T-cell (primary cell): ENCODE results near the gene SRPRB. TPM values are rescaled to one million over a fixed set of nuclear protein-coding genes. Genes with fewer than 3 reads are reported as not detected.

Experiments
- ATAC-seq, 4 experiments: fragments of 200-7000 bp in 3 of 4; fragments of 150-1000 bp in 1 of 4; cut with Tn5 transposase; replicated peaks in 1 of 4; 1 replicate in 3 of 4; 2 replicates in 1 of 4; pipeline ENCODE4 v1.10.0; 2021; ENCODE audit warnings: moderate library complexity in 3 of 4, mild to moderate bottlenecking in 2 of 4, moderate number of reproducible peaks in 1 of 4
- CTCF ChIA-PET, 2 donors: fragments of 300-600 bp; sonication (Branson Sonifier 250); formaldehyde crosslinking; loops; one replicate each; lab custom pipeline; 2022; ENCODE audit warnings: antibody characterized with exemption in 2 of 2; lab: Charles Lee
- POLR2A ChIA-PET, 2 donors: fragments of 300-600 bp; sonication (Branson Sonifier 250); formaldehyde crosslinking; loops; one replicate each; lab custom pipeline; 2022; ENCODE audit warnings: antibody characterized with exemption in 2 of 2; lab: Charles Lee
- DNase-seq, 35 experiments: peaks; one replicate each; pipeline versions ENCODE4 v3.0.0 to v3.0.0-alpha.2; 2013 to 2023
- H3K27ac ChIP-seq: one replicate; pipeline ENCODE4 v1.5.1; 2013; ENCODE audit warnings: low read length
- H3K27me3 ChIP-seq, 2 experiments: replicated peaks in 1 of 2; 1 replicate in 1 of 2; 2 replicates in 1 of 2; pipeline versions ENCODE4 v1.6.1 to v1.7.0; 2013; ENCODE audit warnings: low read length in 1 of 2, mixed read lengths in 1 of 2; ENCODE audit not compliant: control insufficient read depth in 2 of 2, insufficient read depth in 2 of 2; ENCODE audit errors: extremely low read depth in 1 of 2
- H3K36me3 ChIP-seq, 2 donors: 1 replicate in 1 of 2; 2 replicates in 1 of 2; pipeline versions ENCODE4 v1.6.1 to v1.7.0; 2013; ENCODE audit warnings: low read length in 1 of 2; ENCODE audit not compliant: control insufficient read depth in 2 of 2, insufficient read depth in 1 of 2; ENCODE audit errors: extremely low read depth in 1 of 2
- H3K4me1 ChIP-seq, 2 experiments: 1 replicate in 1 of 2; 2 replicates in 1 of 2; pipeline versions ENCODE4 v1.6.1 to v1.7.0; 2013; ENCODE audit warnings: low read length in 2 of 2, mixed read lengths in 1 of 2; ENCODE audit not compliant: insufficient read depth in 2 of 2, control insufficient read depth in 1 of 2; ENCODE audit errors: extremely low read depth in 1 of 2
- H3K4me3 ChIP-seq, 2 donors: 1 replicate in 1 of 2; 2 replicates in 1 of 2; pipeline versions ENCODE4 v1.5.1 to v1.7.0; 2013; ENCODE audit warnings: mild to moderate bottlenecking in 2 of 2, low read length in 1 of 2, moderate library complexity in 1 of 2; ENCODE audit not compliant: control insufficient read depth in 1 of 2; ENCODE audit errors: extremely low read depth in 1 of 2
- H3K9me3 ChIP-seq: 2 replicates; pipeline ENCODE4 v1.7.0; 2013
- H3K27ac Mint-ChIP-seq, 2 donors: one replicate each; pipeline ENCODE4 v1.8.0; 2020 to 2021; ENCODE audit warnings: mild to moderate bottlenecking in 2 of 2, mixed read lengths in 2 of 2
- H3K27me3 Mint-ChIP-seq, 2 donors: one replicate each; pipeline ENCODE4 v1.8.0; 2021 to 2022; ENCODE audit warnings: mixed read lengths in 2 of 2
- H3K36me3 Mint-ChIP-seq: one replicate; pipeline ENCODE4 v1.8.0; 2021; ENCODE audit warnings: mixed read lengths
- H3K4me1 Mint-ChIP-seq, 3 donors: one replicate each; pipeline ENCODE4 v1.8.0; 2020 to 2022; ENCODE audit warnings: mixed read lengths in 3 of 3, mild to moderate bottlenecking in 1 of 3
- H3K4me3 Mint-ChIP-seq, 3 donors: one replicate each; pipeline ENCODE4 v1.8.0; 2020 to 2022; ENCODE audit warnings: mild to moderate bottlenecking in 3 of 3, mixed read lengths in 3 of 3, moderate library complexity in 3 of 3
- H3K9me3 Mint-ChIP-seq, 3 donors: one replicate each; pipeline ENCODE4 v1.8.0; 2020 to 2022; ENCODE audit warnings: mixed read lengths in 3 of 3
- whole genome bisulfite sequencing: methylation state at CpG from one replicate; pipeline ENCODE4 v1.1.5; 2013; ENCODE audit warnings: missing lambda C conversion rate; ENCODE audit not compliant: insufficient coverage; 5-methylcytosine and 5-hydroxymethylcytosine counted together
- total RNA-seq, 35 experiments: library from RNA in 6 of 35; stranded (reverse) in 6 of 35; fragments of 120-200 nt in 1 of 35; gene quantifications; one replicate each; pipeline versions ENCODE4 v1.2.1 to v1.2.4 and lab custom pipeline; 2013 to 2026

Gene SRPRB
- total RNA-seq, 5 donors from 2014 or later (not counting 1 experiment from before 2014, with no cell fraction given), result 26.9 to 50.3 (median 45.6) TPM

GRCh38 chr3:133853925-133854227 lies 48.3 kb downstream of the SRPRB start:
- Mint-ChIP-seq H3K36me3 (no peaks in the 10 kb centered on the region), H3K27ac (no peak overlapping the region), H3K27me3 (peaks cover 0 to 3% of the 10 kb centered on the region in 2 donors), H3K4me1 (peaks cover 0 to 7% (median 3%) of the 10 kb centered on the region in 3 donors), H3K9me3 (peaks cover 0 to 5% (median 0%) of the 10 kb centered on the region in 3 donors), H3K4me3 (no peak overlapping the region)
- Histone ChIP-seq H3K36me3 (no peaks in the 10 kb centered on the region), H3K9me3 (no peaks in the 10 kb centered on the region), H3K27me3 (no peaks in the 10 kb centered on the region), H3K4me3 (no peak overlapping the region), H3K4me1 (peaks cover 0 to 3% of the 10 kb centered on the region in 2 experiments), H3K27ac (no peak overlapping the region)
- no peak for DNase-seq
- WGBS, result 59% methylated on average over 2 of the region's 2 CpGs
- ATAC-seq, result no peak
- CTCF ChIA-PET, result no interaction called here
- POLR2A ChIA-PET, result no interaction called here

DNA sequence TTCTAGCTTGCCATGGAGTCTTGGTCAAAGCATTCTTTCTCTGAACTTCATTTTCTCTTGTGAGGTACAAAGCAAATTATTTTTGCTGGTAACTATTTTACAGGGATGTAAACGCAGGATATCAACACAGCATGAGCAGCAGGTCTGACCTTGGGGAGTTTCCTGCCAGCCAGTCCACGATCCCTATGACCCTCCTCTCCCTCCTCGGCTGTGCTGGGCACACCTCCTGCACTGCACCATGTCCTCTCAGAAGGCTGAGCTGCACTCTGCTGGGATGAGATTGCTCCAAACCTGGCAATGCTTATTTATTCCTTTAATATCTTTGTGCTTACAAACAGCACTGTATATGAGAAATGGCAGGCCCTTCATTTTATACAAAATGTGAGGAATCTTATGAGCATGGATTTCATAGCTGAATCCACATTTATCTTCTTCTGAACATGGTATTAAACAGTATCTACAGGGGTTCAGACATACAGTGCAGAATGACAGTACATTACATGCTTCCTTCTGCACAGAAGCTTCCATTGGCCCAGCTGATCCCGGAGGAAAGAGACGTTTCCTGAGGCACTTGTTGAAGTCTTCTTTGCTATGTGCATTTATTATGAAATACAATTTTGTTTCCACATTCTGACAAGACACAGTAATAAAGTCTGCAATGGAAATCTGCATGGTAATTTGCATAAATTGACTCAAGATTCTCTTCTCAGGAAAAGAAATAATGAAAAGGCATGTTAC lies 48.8 kb downstream of the SRPRB start:
- WGBS, result 93% methylated on average over 3 of the region's 5 CpGs
- CTCF ChIA-PET, result no interaction called here
- H3K36me3 Mint-ChIP-seq, result no peaks in the 10 kb centered on the region

DNA sequence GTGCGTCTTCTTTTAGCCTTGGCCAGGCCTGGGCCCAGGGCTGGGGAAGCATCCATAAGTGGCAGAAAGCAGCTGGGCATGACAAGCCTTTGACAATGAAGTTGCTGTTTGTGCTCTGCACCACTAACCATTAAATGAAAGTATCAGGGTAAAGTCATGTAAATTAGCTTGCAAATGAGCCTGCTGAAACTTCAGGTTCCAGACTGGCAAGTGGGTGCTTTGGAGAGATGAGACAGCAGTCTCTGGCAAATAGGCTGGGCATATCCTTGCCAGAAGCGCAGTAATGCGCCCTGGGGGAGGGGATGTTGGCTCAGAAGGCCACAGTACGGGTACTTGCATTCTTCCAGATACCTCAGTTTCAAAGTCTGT lies 49.4 kb downstream of the SRPRB start:
- H3K4me1 ChIP-seq, result peaks cover 0 to 3% of the 10 kb centered on the region in 2 experiments
- H3K27me3 Mint-ChIP-seq, result no peaks in the 10 kb centered on the region
- WGBS, result no CpG with 5 or more reads among the region's 4 CpGs

More for the DNA sequence above, 48.8 kb downstream of the SRPRB start:
- POLR2A ChIA-PET, result interaction anchor here in 1 of 2 donors (0.6 kb wide), 1 partner anchor 10 kb away, joined by 3 read pairs; no protein-coding TSS in a partner anchor
- Histone ChIP-seq H3K36me3 (no peaks in the 10 kb centered on the region), H3K9me3 (no peaks in the 10 kb centered on the region), H3K27ac (no peak overlapping the region), H3K27me3 (peaks cover 0 to 2% of the 10 kb centered on the region in 2 experiments), H3K4me1 (peaks cover 0 to 3% of the 10 kb centered on the region in 2 experiments), H3K4me3 (no peak overlapping the region)
- Mint-ChIP-seq H3K27me3 (no peaks in the 10 kb centered on the region), H3K27ac (no peak overlapping the region), H3K4me3 (no peak overlapping the region), H3K4me1 (peaks cover 0 to 7% (median 3%) of the 10 kb centered on the region in 3 donors), H3K9me3 (peaks cover 0 to 5% (median 0%) of the 10 kb centered on the region in 3 donors)
- DNase-seq, result no peak
- ATAC-seq, result no peak

GRCh38 chr3:133855772-133856171 lies 50.2 kb downstream of the SRPRB start:
- ChIA-PET POLR2A (no interaction called here), CTCF (no interaction called here)
- Histone ChIP-seq H3K9me3 (no peaks in the 10 kb centered on the region), H3K4me3 (no peak overlapping the region), H3K27me3 (peaks cover 0 to 2% of the 10 kb centered on the region in 2 experiments), H3K36me3 (no peaks in the 10 kb centered on the region), H3K27ac (no peak overlapping the region), H3K4me1 (peaks cover 0 to 3% of the 10 kb centered on the region in 2 experiments)
- Mint-ChIP-seq H3K4me3 (no peak overlapping the region), H3K36me3 (no peaks in the 10 kb centered on the region), H3K4me1 (peaks cover 0 to 7% (median 3%) of the 10 kb centered on the region in 3 donors), H3K27ac (no peak overlapping the region), H3K9me3 (no peaks in the 10 kb centered on the region), H3K27me3 (no peaks in the 10 kb centered on the region)
- no peak for DNase-seq
- WGBS, result 40% methylated on average over 1 of the region's 6 CpGs
- no peak for ATAC-seq

More for the DNA sequence above, 49.4 kb downstream of the SRPRB start:
- H3K4me1 Mint-ChIP-seq, result peaks cover 0 to 7% (median 3%) of the 10 kb centered on the region in 3 donors
- Histone ChIP-seq H3K27me3 (peaks cover 0 to 2% of the 10 kb centered on the region in 2 experiments), H3K9me3 (no peaks in the 10 kb centered on the region), H3K36me3 (no peaks in the 10 kb centered on the region), H3K27ac (no peak overlapping the region), H3K4me3 (no peak overlapping the region)
- no peak overlapping the region for H3K27ac Mint-ChIP-seq
- DNase-seq (no peak), ATAC-seq (no peak)
- H3K36me3 Mint-ChIP-seq, result no peaks in the 10 kb centered on the region
- H3K9me3 Mint-ChIP-seq, result peaks cover 0 to 5% (median 0%) of the 10 kb centered on the region in 3 donors
- ChIA-PET POLR2A (interaction anchor here in 1 of 2 donors (0.6 kb wide), 1 partner anchor 9 kb away, joined by 3 read pairs; no protein-coding TSS in a partner anchor), CTCF (no interaction called here)
- H3K4me3 Mint-ChIP-seq, result no peak overlapping the region

- peaks cover 0 to 2% of the 10 kb centered on the region in 2 experiments for H3K27me3 ChIP-seq
- H3K4me1 ChIP-seq, result peaks cover 0 to 3% of the 10 kb centered on the region in 2 experiments
- CTCF ChIA-PET, result no interaction called here
- ATAC-seq, result no peak
- no peak for DNase-seq
- no peak overlapping the region for H3K4me3 ChIP-seq
- 67% methylated on average over 2 of the region's 2 CpGs for WGBS
- Mint-ChIP-seq H3K27ac (no peak overlapping the region), H3K27me3 (no peaks in the 10 kb centered on the region), H3K36me3 (no peaks in the 10 kb centered on the region), H3K4me3 (no peak overlapping the region), H3K9me3 (no peaks in the 10 kb centered on the region), H3K4me1 (peaks cover 0 to 7% (median 3%) of the 10 kb centered on the region in 3 donors)
- no peaks in the 10 kb centered on the region for H3K36me3 ChIP-seq
- H3K27ac ChIP-seq, result no peak overlapping the region
- POLR2A ChIA-PET, result no interaction called here
- no peaks in the 10 kb centered on the region for H3K9me3 ChIP-seq
These were observed 50.7 kb downstream of the SRPRB start for GRCh38 chr3:133856316-133856715.

DNA sequence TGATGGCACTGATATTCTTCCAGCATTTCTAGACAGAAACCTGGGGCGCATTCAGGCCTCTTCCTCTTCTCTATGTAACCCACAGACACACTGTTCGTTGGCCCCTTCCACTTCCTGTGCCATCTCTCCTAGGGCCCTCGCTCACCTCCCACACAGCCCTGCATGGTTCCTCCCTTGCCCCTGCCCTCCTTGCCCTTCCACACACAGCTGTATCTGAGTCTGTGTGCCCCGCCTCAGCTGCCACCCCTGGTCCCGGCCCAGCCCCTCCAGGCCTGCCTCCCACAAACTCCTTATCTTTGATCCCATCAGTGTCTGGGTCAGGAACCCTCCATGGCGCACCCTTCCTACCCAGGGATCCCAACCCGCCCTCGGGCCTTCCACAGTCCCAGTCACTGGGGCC lies 52.2 kb downstream of the SRPRB start:
- no peak for ATAC-seq
- 39% methylated on average over 5 of the region's 8 CpGs for WGBS
- Histone ChIP-seq H3K4me3 (no peak overlapping the region), H3K27ac (no peak overlapping the region), H3K27me3 (peaks cover 0 to 2% of the 10 kb centered on the region in 2 experiments), H3K36me3 (no peaks in the 10 kb centered on the region), H3K9me3 (no peaks in the 10 kb centered on the region), H3K4me1 (peaks cover 0 to 3% of the 10 kb centered on the region in 2 experiments)
- Mint-ChIP-seq H3K4me1 (peaks cover 0 to 7% (median 3%) of the 10 kb centered on the region in 3 donors), H3K27ac (no peak overlapping the region), H3K27me3 (no peaks in the 10 kb centered on the region), H3K9me3 (no peaks in the 10 kb centered on the region), H3K4me3 (no peak overlapping the region), H3K36me3 (no peaks in the 10 kb centered on the region)
- POLR2A ChIA-PET, result no interaction called here
- DNase-seq, result no peak
- CTCF ChIA-PET, result no interaction called here
